ENCODE results near the gene FAHD2A.
A peak's percentile ranks its signal among the peaks of the same experiment; 100 is the strongest.
"Not testable (repeated sequence)": the region's sequence is repeated elsewhere in the genome, so short reads cannot be mapped to it uniquely, and the experiment has no call there.

The FAHD2A gene, protein sequence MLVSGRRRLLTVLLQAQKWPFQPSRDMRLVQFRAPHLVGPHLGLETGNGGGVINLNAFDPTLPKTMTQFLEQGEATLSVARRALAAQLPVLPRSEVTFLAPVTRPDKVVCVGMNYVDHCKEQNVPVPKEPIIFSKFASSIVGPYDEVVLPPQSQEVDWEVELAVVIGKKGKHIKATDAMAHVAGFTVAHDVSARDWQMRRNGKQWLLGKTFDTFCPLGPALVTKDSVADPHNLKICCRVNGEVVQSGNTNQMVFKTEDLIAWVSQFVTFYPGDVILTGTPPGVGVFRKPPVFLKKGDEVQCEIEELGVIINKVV

DNA sequence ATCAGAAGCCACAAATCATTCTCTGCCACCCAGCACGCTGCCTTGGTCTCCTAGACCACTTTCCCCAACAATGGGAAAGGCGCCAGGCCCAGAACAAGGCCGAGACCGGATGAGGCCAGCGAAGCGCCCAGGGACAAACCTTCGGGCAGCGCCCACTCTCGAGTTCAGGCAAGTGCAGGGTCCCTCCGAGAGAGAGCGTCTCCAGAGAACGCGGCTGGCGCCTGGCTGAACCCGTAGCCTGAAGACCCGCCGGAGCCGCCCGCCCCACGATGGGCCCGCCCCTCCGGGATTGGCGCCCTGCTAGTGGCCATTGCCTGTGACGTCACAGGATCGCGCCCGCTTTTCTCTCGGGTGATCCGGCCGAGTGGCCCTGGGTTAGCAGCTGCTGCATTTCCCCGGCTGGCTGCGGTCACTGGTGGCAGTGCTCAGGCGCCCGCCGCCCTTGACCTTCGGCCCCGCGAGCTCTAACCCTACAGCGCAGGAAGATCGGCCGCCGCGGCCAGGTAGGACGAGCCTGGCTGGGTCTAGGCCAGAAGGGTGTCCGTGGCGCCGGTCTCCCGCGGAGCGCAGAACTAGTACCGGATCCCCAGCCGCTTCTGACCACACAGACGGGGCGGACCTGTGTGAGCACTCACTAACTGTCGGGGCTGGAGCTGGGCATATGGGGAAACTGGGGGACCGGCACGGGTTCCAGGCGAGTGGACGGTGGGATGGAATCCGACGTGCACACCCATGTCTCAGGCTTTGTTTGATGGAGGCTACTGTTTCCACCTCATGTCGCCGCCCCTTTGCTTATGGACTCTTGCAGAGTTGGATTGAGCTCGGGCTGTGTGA lies at the start of gene FAHD2A:
FAHD2A (plus strand) TSS at position 339 of the 834 bp plus-strand sequence. CDS start 2,851 bp downstream, outside the sequence.
- DNase-seq (ENCODE audit: low read depth in 3 of 3): peak; percentile 91 to 97 (median 93)

DNA sequence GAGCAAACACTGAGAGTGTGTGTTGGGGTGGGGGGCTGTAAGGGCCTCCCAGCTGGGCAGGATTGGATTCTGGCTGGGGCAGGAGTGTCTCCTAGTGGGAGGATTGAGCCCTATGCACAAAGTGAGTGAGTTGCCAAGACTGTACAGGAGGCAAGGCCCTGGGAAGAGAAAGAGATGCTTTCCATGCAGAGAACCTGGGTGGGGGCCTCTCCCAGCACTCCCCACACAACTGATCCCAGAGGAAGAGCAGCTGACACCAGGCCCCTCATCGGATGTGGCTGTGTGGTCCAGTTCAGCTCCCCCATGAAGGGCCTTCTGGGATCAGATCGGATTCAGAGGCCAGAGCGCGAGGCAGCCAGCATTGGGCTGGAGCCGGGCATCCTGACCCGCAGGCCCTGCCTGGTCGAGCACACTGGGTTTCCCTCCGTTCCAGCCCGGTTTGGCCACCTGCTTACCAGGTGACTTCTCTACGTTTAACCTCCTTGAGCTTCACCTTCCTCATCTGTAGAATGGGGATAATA lies 49.4 kb upstream of the FAHD2A start:
- no peak for DNase-seq (ENCODE audit: low read depth in 3 of 3)

DNA sequence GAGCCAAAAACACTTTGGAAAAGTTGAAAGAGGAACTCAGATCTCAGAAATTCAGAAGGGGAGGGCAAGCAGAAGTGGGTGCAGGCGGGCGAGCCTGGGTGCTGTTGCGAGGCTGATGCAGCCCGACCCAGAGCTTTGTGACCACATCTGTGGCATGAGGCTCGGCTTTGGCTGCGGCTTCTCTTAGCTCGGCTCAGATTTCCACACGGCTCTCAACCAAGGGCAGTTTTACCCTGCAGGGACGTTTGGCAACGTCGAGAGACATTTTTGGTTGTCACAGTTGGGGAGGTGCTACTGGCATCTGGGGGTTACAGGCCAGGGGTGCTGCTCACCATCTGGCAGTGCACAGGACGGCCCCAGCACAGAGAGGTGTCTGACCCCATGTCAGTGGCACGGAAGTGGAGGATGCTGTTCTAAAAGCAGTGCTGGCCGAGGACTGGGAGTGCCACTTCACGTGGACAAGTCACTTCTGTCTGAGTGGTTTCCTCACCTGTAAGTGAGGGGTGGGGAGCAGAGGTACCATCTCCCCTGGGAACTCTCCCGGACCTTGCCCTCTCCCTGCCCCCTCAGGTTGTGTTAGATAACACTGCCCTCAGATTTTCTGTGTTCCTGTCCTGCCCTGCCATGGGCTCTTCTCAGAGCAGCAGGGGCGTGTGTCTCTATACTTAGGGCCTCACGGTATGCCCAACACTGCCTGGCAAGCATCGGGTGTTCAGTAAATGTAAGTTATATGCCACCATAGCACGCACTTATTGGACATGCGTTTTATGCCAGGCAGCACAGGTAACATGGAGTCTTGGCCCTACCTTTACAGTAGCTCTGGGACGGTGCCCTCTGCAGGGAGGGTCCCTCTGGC lies 48.7 kb upstream of the FAHD2A start:
- DNase-seq (ENCODE audit: low read depth in 3 of 3): no peak

DNA sequence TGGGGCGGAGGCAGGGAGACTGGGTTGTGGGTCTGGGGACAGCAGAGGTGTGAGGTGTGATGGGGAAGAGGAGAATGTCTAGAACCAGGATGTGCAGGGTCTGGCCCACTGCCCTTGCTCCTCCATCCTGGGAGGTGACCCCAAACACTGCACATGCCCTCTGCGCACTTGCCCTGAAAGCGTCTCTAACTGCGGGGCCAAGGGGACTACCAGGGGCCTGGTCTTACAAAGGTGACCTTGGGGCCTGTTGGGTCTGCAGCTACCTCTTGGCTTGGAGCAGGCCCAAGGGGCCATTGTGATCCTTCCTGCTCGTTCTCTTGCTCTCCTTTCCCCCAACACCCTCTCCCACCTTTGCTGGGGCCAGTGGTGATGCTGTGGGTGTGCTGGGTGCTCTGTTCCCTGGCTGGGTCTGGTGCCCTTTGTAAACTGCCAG lies 48.0 kb upstream of the FAHD2A start:
- no peak for DNase-seq (ENCODE audit: low read depth in 3 of 3)

DNA sequence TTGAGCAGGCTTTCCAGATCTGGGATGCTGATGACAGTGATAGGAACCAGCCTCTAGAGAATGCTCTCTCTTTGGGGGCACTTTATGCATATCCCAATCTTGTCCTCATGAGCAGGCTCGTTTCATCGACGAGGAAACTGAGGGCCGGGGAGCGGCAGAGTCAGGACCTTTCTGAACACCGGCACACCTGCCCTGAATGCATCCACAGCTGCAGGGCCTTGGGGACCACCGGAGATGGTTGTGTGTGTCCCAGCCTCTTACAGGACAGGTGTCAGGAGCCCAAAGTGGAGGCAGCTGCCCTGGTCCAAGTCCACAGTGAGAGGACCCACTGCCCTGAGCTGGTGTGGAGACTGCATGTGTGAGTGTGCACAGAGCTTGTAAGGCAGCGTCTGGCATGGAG lies 47.6 kb upstream of the FAHD2A start:
- no peak for DNase-seq (ENCODE audit: low read depth in 3 of 3)

DNA sequence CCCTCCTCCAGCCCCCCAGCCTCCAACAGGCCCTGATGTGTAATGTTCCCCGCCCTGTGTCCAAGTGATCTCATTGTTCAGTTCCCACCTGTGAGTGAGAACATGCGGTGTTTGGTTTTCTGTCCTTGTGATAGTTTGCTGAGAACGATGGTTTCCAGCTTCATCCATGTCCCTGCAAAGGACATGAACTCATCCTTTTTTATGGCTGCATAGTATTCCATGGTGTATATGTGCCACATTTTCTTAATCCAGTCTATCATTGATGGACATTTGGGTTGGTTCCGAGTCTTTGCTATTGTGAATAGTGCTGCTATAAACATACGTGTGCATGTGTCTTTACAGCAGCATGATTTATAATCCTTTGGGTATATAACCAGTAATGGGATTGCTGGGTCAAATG lies 47.0 kb upstream of the FAHD2A start:
- DNase-seq (ENCODE audit: low read depth in 3 of 3): not testable (repeated sequence)

DNA sequence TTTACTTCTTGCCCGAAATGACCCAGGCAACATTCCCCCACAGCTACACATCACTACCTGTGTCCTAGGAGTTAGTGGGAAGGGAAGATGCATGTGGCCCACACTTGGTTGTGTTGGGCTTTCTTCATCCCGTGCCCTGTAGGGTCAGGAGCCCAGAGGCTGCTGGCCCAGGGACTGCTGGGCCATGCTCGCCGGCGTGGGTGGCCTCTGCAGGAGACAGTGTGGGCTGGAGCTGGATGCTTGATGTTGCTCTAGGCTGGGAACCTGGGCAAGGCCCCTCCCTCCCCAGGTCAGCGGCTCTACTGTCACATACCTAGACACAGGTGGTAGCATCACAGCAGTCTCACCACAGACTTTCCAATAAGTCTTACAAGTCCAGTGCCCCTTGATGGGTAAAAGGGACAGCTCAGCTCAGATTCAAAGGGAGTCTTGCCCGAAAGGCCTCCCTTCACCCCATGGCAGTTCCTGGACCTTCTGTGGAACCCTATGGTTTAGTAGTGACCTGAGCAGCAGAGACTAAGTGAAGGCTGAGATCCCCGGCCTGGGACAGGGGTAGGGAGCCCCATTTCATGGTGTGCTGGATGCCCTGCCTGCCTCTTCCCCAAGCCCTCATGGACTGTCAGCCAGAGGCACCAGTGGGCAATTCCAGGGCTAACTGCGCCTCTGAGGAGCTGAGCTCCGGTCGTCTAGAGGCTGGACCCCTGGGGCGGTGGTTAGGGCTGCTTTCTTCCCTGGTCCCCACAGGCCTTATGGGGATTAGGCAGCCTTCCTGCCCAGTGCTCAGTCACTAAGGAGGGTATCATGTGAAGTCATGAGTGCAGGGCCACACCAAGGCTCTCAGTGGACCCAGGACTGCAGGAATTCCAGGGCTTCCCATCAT lies 45.4 kb upstream of the FAHD2A start:
- DNase-seq (ENCODE audit: low read depth in 3 of 3): no peak

DNA sequence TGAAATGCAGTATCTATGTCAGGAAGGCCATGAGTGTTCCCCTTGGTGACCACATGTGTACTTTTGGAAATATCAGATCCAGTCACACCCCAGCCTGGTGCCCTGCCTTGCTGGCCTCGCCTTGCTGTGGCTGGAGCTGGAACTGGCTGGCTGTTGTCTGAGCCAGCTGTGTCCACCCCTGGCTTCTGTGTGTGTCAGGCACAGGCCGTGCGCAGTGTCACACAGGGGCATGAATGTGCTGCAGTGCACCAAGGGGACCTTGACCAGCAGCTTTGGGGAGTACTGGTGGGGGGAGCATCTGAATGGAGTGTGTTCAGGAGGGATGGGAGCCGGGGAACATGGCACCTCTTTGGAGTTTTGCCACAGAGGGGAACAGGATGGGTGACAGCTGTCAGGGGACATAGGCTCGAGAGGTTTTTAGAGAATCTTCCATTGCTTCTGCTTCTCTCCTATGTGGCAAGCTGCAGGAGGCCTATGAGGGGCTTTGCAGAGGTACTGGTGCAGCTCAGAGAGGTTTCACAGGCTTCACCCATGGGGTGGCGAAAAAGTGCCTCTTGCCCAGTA lies 44.7 kb upstream of the FAHD2A start:
- no peak for DNase-seq (ENCODE audit: low read depth in 3 of 3)

DNA sequence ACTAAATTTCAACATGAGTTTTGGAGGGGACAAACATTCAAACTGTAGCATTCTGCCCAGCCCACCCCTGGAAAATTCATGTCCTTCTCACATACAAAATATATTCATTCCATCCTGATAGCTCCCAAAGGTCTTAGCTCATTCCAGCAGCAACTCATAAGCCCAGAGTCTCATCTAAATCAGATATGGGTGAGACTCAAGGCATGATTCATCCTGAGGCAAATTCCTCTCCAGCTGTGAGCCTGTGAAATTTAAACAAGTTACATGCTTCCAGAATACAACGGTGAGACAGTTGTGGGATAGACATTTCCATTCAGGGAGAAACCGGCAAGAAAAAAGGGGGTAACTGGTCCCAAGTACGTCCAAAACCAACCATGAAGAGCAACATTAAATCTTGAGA lies 43.5 kb upstream of the FAHD2A start:
- DNase-seq (ENCODE audit: low read depth in 3 of 3): no peak

DNA sequence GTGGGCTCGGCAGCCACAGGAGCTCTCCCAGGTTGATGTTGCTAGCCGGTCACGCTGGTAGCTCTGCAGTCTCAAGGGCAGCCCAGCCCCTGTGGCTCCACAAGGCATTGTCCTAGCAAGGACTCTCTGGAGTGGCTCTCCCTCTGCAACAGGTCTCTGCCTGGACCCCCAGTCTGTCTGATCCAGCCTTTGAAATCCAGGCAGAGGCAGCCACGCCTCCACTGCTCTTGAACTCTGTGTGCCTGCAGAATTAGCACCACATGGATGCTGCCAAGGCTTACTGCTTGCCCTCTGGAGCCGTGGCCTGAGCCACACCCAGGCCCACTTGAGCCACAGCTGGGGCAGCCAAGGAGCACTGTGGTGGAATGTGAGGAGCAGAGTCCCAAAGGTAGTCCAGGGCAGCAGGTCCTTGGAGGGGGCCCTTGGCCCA lies 43.0 kb upstream of the FAHD2A start:
- no peak for DNase-seq (ENCODE audit: low read depth in 3 of 3)

DNA sequence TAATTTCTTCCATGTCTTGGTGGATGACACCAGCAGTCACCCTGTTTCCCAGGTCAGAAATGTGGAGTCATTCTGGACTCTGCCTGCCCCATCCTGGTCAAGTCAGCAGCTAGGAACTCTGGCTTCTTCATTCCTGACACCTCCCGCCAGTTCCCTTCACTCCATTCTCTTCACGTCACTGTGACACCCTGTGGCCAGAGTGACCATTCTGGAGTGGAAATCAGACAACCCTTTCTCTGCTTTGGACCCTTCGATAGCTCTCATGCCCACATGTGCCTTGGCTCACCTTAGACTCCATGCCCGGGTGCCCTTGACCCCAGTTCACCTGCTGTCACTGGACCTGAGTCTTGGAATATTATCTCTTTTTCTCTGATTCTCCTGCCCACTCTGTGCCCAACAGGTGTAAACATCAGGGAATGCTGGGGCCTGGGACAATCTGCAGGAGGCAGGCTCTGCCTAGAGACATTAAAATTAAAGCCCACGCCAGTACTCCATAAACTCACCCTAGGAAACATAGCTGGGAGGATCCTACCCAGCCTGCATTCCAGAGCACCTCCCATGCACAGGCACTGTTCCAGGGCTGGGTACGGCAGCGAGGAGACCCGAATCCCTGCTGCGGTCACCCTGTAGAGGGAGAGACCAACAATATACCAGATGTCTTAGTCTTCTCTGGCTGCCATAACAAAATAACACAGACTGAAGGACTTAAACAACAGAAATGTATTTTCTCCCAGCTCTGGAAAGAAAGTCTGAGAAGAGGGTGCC lies 41.1 kb upstream of the FAHD2A start:
- DNase-seq (ENCODE audit: low read depth in 3 of 3): no peak

DNA sequence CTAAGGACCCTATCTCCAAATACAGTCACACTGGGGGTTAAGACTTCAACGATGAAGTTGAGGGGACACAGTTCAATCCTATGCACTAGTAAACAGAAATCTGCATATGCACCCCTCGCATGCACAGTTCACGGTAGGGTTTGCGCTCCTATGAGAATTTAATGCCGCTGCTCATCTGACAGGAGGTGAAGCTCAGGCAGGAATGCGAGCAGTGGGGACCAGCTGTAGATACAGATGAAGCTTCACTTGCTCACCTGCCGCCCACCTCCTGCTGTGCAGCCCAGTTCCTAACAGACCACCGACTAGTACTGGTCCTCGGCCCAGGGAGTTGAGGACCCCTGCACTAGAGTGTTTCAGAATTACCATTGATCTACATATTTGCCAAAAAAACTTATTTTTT lies 40.0 kb upstream of the FAHD2A start:
- DNase-seq (ENCODE audit: low read depth in 3 of 3): no peak

DNA sequence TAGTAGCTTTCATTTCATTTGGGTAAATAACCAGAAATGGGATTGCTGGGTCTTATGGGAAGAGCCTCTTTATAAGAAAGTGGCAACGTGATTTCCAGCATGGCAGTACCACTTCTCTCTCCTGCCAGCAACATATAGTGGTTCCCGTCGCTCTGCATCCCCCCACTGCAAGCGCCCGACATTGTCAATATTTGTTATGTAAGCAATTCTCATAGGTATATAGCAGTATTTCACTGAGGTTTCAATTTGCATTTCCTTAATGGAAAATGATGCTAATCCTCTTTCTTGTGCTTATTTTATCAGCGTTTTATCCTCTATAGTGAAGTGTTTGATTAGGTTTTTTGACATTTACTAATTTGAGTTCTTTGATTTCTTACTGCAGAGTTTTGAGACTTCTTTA lies 36.0 kb upstream of the FAHD2A start:
- DNase-seq (ENCODE audit: low read depth in 3 of 3): no peak

DNA sequence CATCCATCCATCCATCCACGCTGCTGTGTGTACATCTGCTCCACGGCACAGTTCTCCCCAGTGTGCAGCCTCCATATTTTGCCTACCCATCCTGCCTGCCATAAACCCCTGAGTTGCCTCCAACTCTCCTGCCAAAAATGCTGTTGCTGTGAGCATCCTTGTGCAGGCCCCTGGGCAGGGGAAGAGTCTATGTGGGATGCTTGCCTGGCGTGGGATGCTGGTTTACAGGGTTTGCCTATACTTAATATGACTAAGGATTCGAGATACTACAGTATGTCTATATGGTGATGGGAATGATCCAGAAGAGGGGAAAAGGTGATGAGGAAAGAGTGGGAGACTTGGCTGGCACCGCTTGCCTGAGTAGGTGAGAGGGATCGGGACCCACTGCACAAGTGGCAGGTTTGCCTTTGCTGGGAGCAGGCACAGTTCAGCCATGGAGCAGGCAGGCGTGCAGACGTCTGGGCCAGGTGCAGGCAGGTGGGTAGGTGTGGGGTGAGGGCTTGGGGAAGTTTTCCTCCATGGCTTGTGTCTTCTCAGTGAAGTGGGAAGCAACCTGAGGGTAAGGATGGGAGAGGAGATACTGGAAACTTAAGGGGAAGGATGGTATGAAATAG lies 30.2 kb upstream of the FAHD2A start:
- no peak for DNase-seq (ENCODE audit: low read depth in 3 of 3)

DNA sequence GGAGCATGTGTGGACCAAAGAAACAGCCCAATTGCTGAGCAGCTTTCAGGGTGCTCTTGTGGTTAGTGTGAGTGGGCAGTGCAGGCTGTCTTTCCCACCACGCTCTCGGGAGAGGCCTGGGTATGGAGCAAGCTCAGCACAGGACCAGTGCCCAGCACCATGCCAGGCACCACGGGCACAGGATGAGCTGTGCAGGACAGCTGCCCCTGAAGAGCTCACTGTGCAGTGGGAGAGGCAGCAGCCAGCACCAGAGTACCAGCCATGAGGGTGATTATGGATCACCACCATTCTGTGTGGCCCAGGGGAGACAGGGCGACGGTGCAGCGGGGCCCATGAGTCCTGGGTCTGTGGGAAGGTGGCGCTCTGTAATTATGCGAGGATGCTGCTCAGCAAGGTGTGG lies 29.7 kb upstream of the FAHD2A start:
- DNase-seq (ENCODE audit: low read depth in 3 of 3): no peak

DNA sequence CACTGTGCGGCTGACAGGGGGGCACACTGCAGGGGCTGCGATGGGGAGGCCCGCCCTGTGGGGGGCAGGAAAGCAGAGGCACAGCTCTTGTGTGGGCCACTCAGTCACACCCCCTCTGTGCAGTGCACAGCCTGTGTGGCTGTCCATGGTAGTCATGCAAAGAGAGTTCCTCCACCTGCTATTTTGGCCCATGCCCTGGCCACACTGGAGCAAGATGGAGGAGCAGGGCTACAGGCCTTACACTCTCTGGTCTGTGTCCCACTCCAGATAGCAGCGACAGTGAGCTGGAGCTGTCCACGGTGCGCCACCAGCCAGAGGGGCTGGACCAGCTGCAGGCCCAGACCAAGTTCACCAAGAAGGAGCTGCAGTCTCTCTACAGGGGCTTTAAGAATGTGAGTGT lies 28.5 kb upstream of the FAHD2A start:
- DNase-seq (ENCODE audit: low read depth in 3 of 3): no peak

DNA sequence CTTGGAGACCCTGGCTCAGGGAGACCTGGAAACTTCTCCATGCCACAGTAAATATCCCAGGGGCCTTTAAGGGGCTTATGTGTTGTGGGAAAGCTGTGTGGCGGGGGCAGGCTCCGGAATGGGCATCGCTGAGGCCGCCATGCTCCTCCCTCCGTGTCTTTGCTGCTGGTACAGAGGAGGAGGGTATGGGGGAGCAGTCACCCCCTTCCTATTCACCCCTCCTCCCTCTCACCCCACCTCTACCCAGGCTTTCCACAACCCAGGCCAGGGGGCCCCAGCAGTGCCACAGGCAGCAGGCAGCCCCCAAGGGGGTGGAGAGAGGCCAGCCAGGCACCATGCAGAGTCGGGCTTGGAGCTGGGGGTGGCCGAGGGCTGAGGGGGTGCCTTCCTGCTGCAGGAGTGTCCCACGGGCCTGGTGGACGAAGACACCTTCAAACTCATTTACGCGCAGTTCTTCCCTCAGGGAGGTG lies 28.0 kb upstream of the FAHD2A start:
- no peak for DNase-seq (ENCODE audit: low read depth in 3 of 3)

DNA sequence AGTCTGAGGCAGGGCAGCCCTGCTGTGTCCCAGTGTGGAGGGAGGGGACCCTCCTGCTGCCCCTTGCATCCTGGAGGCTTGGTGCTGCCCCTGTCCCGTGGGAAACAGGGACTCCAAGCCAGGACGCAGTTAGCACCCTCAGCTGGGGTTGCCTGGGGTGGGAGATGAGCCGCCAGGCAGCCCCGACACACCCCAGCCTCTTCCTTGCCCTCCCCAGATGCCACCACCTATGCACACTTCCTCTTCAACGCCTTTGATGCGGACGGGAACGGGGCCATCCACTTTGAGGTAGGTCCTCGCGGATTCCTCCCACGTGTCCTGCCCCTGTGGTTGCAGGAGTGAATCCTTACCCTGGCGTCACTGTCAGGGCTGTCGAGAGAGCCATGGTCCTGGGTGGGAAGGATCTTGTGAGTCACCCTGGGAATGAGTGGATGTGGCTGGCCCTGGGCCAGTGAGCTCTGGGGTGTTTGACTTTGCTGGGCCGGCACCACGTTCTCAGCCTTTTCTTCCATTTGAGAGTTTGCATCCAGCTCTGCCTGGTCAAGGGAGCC lies 27.5 kb upstream of the FAHD2A start:
- no peak for DNase-seq (ENCODE audit: low read depth in 3 of 3)
